Right hindlimb (tissue), 1 donor: ENCODE data around the gene DISP2.
A peak's percentile ranks its signal among the peaks of the same experiment; 100 is the strongest.

Experiments
- DNase-seq: peaks from one replicate; pipeline ENCODE4 v3.0.0-alpha.2; 2018

DISP2 gene

GRCh38 chr15:40357723-40358470 is at the start of gene DISP2:
DISP2 (plus strand) TSS chr15:40358219; CDS start chr15:40358322, 103 bp downstream.
- peak; percentile 93 for DNase-seq

- DNase-seq, result no peak
Measured at GRCh38 chr15:40309344-40309862, 48.6 kb upstream of the DISP2 start.

GRCh38 chr15:40310001-40310959 is 47.7 kb upstream of the DISP2 start:
- DNase-seq, result no peak

- DNase-seq, result no peak
Measured at GRCh38 chr15:40310993-40311392, 47.0 kb upstream of the DISP2 start.

GRCh38 chr15:40312370-40313158 is 45.5 kb upstream of the DISP2 start:
- DNase-seq, result no peak

- no peak for DNase-seq
Measured at GRCh38 chr15:40313531-40314398, 44.3 kb upstream of the DISP2 start.

- DNase-seq, result no peak
Measured at GRCh38 chr15:40314723-40315276, 43.2 kb upstream of the DISP2 start.

GRCh38 chr15:40316931-40317330 is 41.1 kb upstream of the DISP2 start:
- DNase-seq, result no peak

- DNase-seq, result no peak
Measured at GRCh38 chr15:40317580-40317979, 40.4 kb upstream of the DISP2 start.

- no peak for DNase-seq
Measured at GRCh38 chr15:40320409-40320808, 37.6 kb upstream of the DISP2 start.

GRCh38 chr15:40320931-40321371 is 37.1 kb upstream of the DISP2 start:
- no peak for DNase-seq

GRCh38 chr15:40322531-40323238 is 35.3 kb upstream of the DISP2 start:
- no peak for DNase-seq

- peak; percentile 95 for DNase-seq
Measured at GRCh38 chr15:40323239-40323952, 34.6 kb upstream of the DISP2 start, which contains the start of gene INAFM2. INAFM2 (plus strand) TSS chr15:40323692; CDS start chr15:40324056, 364 bp downstream.

GRCh38 chr15:40323953-40324937 is 33.8 kb upstream of the DISP2 start:
- no peak for DNase-seq

- DNase-seq, result no peak
Measured at GRCh38 chr15:40325188-40325587, 32.8 kb upstream of the DISP2 start.

- DNase-seq, result no peak
Measured at GRCh38 chr15:40325700-40326099, 32.3 kb upstream of the DISP2 start.

GRCh38 chr15:40327457-40327856 is 30.6 kb upstream of the DISP2 start:
- no peak for DNase-seq

GRCh38 chr15:40328176-40328575 is 29.8 kb upstream of the DISP2 start:
- no peak for DNase-seq

- no peak for DNase-seq
Measured at GRCh38 chr15:40328751-40329150, 29.3 kb upstream of the DISP2 start.
